ENCODE results near the gene LRCOL1.

Gene LRCOL1

GRCh38 chr12:132642846-132643835, 32.8 kb upstream of the LRCOL1 start:
- Histone ChIP-seq H3K36me3 (ENCODE audit: control insufficient read depth in 2 of 2, insufficient read depth in 1 of 2, low read length in 2 of 2) (peaks cover 26 to 87% of the 10 kb centered on the region in 2 experiments), H3K4me1 (ENCODE audit: control insufficient read depth, insufficient read depth, low read length) (no peaks in the 10 kb centered on the region), H3K9me3 (ENCODE audit: control insufficient read depth, insufficient read depth, low read depth, low read length) (no peaks in the 10 kb centered on the region), H3K4me3 (ENCODE audit: low read depth, low read length) (no peak overlapping the region), H3K27ac (ENCODE audit: extremely low read depth, low read depth, low read length) (no peak overlapping the region)
- TF ChIP-seq ZNF157 (tag by site-specific recombination; IDR thresholded peaks at IDR 0.05) (no peak), ZNF488 (tag by site-specific recombination; IDR thresholded peaks at IDR 0.05) (no peak), ZNF555 (tag by site-specific recombination; conservative IDR thresholded peaks at IDR 0.05) (no peak), ZNF624 (tag by site-specific recombination; IDR thresholded peaks at IDR 0.05) (no peak), KLF17 (tag by site-specific recombination; IDR thresholded peaks at IDR 0.05) (no peak), ZNF26 (tag by site-specific recombination; IDR thresholded peaks at IDR 0.05) (no peak), ZNF112 (tag by site-specific recombination; IDR thresholded peaks at IDR 0.05) (no peak), EGR2 (tag by site-specific recombination; IDR thresholded peaks at IDR 0.05; ENCODE audit: low read depth) (0 out of 2 replicates have a peak, but pooled peaks have one; percentile 10)
- ChIA-PET POLR2A (no interaction called here), CTCF (interaction anchor here (0.6 kb wide), 1 partner anchor 52 kb away, joined by 3 read pairs; no protein-coding TSS in a partner anchor)

- Histone ChIP-seq H3K4me1 (ENCODE audit: control insufficient read depth, insufficient read depth, low read length) (no peaks in the 10 kb centered on the region), H3K9me3 (ENCODE audit: control insufficient read depth, insufficient read depth, low read depth, low read length) (no peaks in the 10 kb centered on the region), H3K4me3 (ENCODE audit: low read depth, low read length) (no peak overlapping the region), H3K36me3 (ENCODE audit: control insufficient read depth in 2 of 2, insufficient read depth in 1 of 2, low read length in 2 of 2) (peaks cover 23 to 87% of the 10 kb centered on the region in 2 experiments), H3K27ac (ENCODE audit: extremely low read depth, low read depth, low read length) (no peak overlapping the region)
- ChIA-PET CTCF (interaction anchor here (0.6 to 1.4 kb wide), 3 partner anchors 27 to 502 kb away, joined by 3 to 6 read pairs (median 4); no protein-coding TSS in a partner anchor), POLR2A (no interaction called here)
- no peak for TF ChIP-seq ZNF266 (tag by site-specific recombination; IDR thresholded peaks at IDR 0.05; ENCODE audit: low read depth)
- no peak for TF ChIP-seq ZNF211 (tag by site-specific recombination; IDR thresholded peaks at IDR 0.05; ENCODE audit: low read depth)
- TF ChIP-seq SCRT2 (tag by site-specific recombination; IDR thresholded peaks at IDR 0.05) = peak; percentile 51; the same call in 1 of the 2 replicates
Observed at GRCh38 chr12:132641811-132642650, 31.6 kb upstream of the LRCOL1 start.

- TF ChIP-seq ZNF121 (tag by site-specific recombination; IDR thresholded peaks at IDR 0.05) = no peak
- TF ChIP-seq YY2 (tag by site-specific recombination; IDR thresholded peaks at IDR 0.05) = no peak
- H3K9me3 ChIP-seq (ENCODE audit: control insufficient read depth, insufficient read depth, low read depth, low read length) = no peaks in the 10 kb centered on the region
- no peaks in the 10 kb centered on the region for H3K4me1 ChIP-seq (ENCODE audit: control insufficient read depth, insufficient read depth, low read length)
- ChIA-PET POLR2A (no interaction called here), CTCF (interaction anchor here (0.6 to 1.4 kb wide), 4 partner anchors 26 to 501 kb away, joined by 3 to 6 read pairs (median 4); no protein-coding TSS in a partner anchor)
- H3K4me3 ChIP-seq (ENCODE audit: low read depth, low read length) = no peak overlapping the region
- peaks cover 22 to 91% of the 10 kb centered on the region in 2 experiments for H3K36me3 ChIP-seq (ENCODE audit: control insufficient read depth in 2 of 2, insufficient read depth in 1 of 2, low read length in 2 of 2)
- no peak overlapping the region for H3K27ac ChIP-seq (ENCODE audit: extremely low read depth, low read depth, low read length)
Observed at GRCh38 chr12:132640936-132641335, 30.6 kb upstream of the LRCOL1 start.
